Endothelial cell of umbilical vein (primary cell): ENCODE data around the gene PPTC7.

Experiments
- CTCF ChIP-seq, 2 donors: IDR thresholded peaks; 1 replicate in 1 of 2; 2 replicates in 1 of 2; pipeline ENCODE4 v1.5.1; 2011; ENCODE audit warnings: low read length in 2 of 2, mild to moderate bottlenecking in 2 of 2, moderate library complexity in 2 of 2, control low read depth in 1 of 2, inconsistent platforms in 1 of 2, low read depth in 1 of 2; ENCODE audit not compliant: insufficient read depth in 1 of 2; ENCODE audit errors: extremely low read depth in 1 of 2
- POLR2A ChIP-seq: IDR thresholded peaks from 2 replicates; pipeline ENCODE4 v1.6.1; 2012; ENCODE audit warnings: low read depth, mild to moderate bottlenecking, control low read depth, low read length
- POLR2AphosphoS5 ChIP-seq: IDR thresholded peaks from 2 replicates; pipeline ENCODE4 v1.6.1; 2012; ENCODE audit warnings: low read depth, mild to moderate bottlenecking, control low read depth, low read length, moderate library complexity; ENCODE audit not compliant: insufficient read depth

GRCh38 chr12:110503432-110503831 lies 79.7 kb downstream of the PPTC7 start:
- TF ChIP-seq CTCF (IDR thresholded peaks at IDR 0.05; ENCODE audit: extremely low read depth in 1 of 2, insufficient read depth in 1 of 2, low read depth in 1 of 2, low read length in 2 of 2) (no peak), POLR2A (no peak), POLR2AphosphoS5 (no peak)
